HG03469 (cell line): Measurements from ENCODE around the gene CIT.

Source experiments
- ATAC-seq: cut with Tn5 transposase; IDR thresholded peaks from one replicate; pipeline ENCODE4 v1.9.1; 2021; ENCODE audit warnings: mild to moderate bottlenecking, moderate library complexity, moderate number of reproducible peaks; ENCODE audit not compliant: unreplicated experiment

Gene CIT

GRCh38 chr12:119704065-119704747 is 172.9 kb downstream of the CIT start:
- ATAC-seq: no peak

- no peak for ATAC-seq
Measured at GRCh38 chr12:119700078-119700477, 177.0 kb downstream of the CIT start.

- ATAC-seq: no peak
Measured at GRCh38 chr12:119699199-119699760, 177.8 kb downstream of the CIT start.

- ATAC-seq: no peak
Measured at GRCh38 chr12:119696943-119697342, 180.2 kb downstream of the CIT start.

GRCh38 chr12:119695034-119695433 is 182.1 kb downstream of the CIT start:
- no peak for ATAC-seq

- ATAC-seq: no peak
Measured at GRCh38 chr12:119694111-119694510, 183.0 kb downstream of the CIT start.

- no peak for ATAC-seq
Measured at GRCh38 chr12:119693511-119693910, 183.6 kb downstream of the CIT start.

- ATAC-seq: no peak
Measured at GRCh38 chr12:119692997-119693396, 184.1 kb downstream of the CIT start.

GRCh38 chr12:119692410-119692809 is 184.7 kb downstream of the CIT start:
- no peak for ATAC-seq

- no peak for ATAC-seq
Measured at GRCh38 chr12:119691202-119691810, 185.8 kb downstream of the CIT start.

- no peak for ATAC-seq
Measured at GRCh38 chr12:119689935-119690500, 187.1 kb downstream of the CIT start.

- ATAC-seq: no peak
Measured at GRCh38 chr12:119687879-119688278, 189.2 kb downstream of the CIT start.

- ATAC-seq: no peak
Measured at GRCh38 chr12:119687406-119687805, 189.7 kb downstream of the CIT start.

- ATAC-seq: no peak
Measured at GRCh38 chr12:119686776-119687175, 190.3 kb downstream of the CIT start.

- ATAC-seq: no peak
Measured at GRCh38 chr12:119686355-119686754, 190.8 kb downstream of the CIT start.

GRCh38 chr12:119685375-119685774 is 191.7 kb downstream of the CIT start:
- ATAC-seq: no peak

GRCh38 chr12:119684711-119685369 is 192.3 kb downstream of the CIT start:
- ATAC-seq: no peak

- no peak for ATAC-seq
Measured at GRCh38 chr12:119683816-119684215, 193.3 kb downstream of the CIT start.

- ATAC-seq: no peak
Measured at GRCh38 chr12:119683413-119683812, 193.7 kb downstream of the CIT start.

GRCh38 chr12:119682639-119683252 is 194.4 kb downstream of the CIT start:
- no peak for ATAC-seq
